ENCODE data around the gene NOC4L. TPM values are rescaled to one million over a fixed set of nuclear protein-coding genes. Genes with fewer than 3 reads are reported as not detected.

NOC4L gene
- total RNA-seq, 1 experiment from 2014 or later, result 39.6 TPM

- no peak for TF ChIP-seq CTCF (IDR thresholded peaks at IDR 0.05; ENCODE audit: insufficient read depth in 1 of 2, low read depth in 1 of 2, low read length in 1 of 2, severe bottlenecking in 1 of 2, unreplicated experiment in 1 of 2)
- POLR2A ChIA-PET, result no interaction called here
- H3K4me1 ChIP-seq, result no peaks in the 10 kb centered on the region; the same call in 1 of the 2 replicates
- H3K36me3 Mint-ChIP-seq (ENCODE audit: insufficient read depth, unreplicated experiment), result peaks cover 5% of the 10 kb centered on the region
- peaks cover 18% of the 10 kb centered on the region for H3K9me3 Mint-ChIP-seq (ENCODE audit: unreplicated experiment)
- CTCF ChIA-PET, result no interaction called here
- no peaks in the 10 kb centered on the region for H3K27me3 Mint-ChIP-seq (ENCODE audit: insufficient read depth, unreplicated experiment)
- H3K4me3 Mint-ChIP-seq (ENCODE audit: unreplicated experiment), result no peak overlapping the region
- H3K4me3 ChIP-seq (ENCODE audit: low read depth, low read length), result no peak overlapping the region
- no peaks in the 10 kb centered on the region for H3K4me1 Mint-ChIP-seq (ENCODE audit: low read depth, unreplicated experiment)
- no peak for DNase-seq
- H3K36me3 ChIP-seq (ENCODE audit: control insufficient read depth, insufficient read depth, low read length), result no peaks in the 10 kb centered on the region
- H3K9me3 ChIP-seq, result no peaks in the 10 kb centered on the region
- no TSS peak for BruUV-seq (replicated peaks)
- H3K27me3 ChIP-seq (replicated peaks; ENCODE audit: control insufficient read depth, insufficient read depth, low read length), result no peaks in the 10 kb centered on the region
- intact Hi-C loops (cut with micrococcal nuclease; ENCODE audit: unreplicated experiment), result no loop called here
- H3K27ac Mint-ChIP-seq (ENCODE audit: unreplicated experiment), result no peak overlapping the region
These were observed 25.1 kb downstream of the NOC4L start for GRCh38 chr12:132169376-132169775.

- CTCF ChIA-PET, result no interaction called here
- Histone ChIP-seq H3K4me1 (peaks cover 8% of the 10 kb centered on the region), H3K36me3 (ENCODE audit: control insufficient read depth, insufficient read depth, low read length) (no peaks in the 10 kb centered on the region), H3K4me3 (ENCODE audit: low read depth, low read length) (no peak overlapping the region), H3K9me3 (no peaks in the 10 kb centered on the region), H3K27me3 (replicated peaks; ENCODE audit: control insufficient read depth, insufficient read depth, low read length) (no peaks in the 10 kb centered on the region)
- Mint-ChIP-seq H3K36me3 (ENCODE audit: insufficient read depth, unreplicated experiment) (peaks cover 11% of the 10 kb centered on the region), H3K4me3 (ENCODE audit: unreplicated experiment) (no peak overlapping the region), H3K27me3 (ENCODE audit: insufficient read depth, unreplicated experiment) (no peaks in the 10 kb centered on the region), H3K9me3 (ENCODE audit: unreplicated experiment) (peaks cover 18% of the 10 kb centered on the region), H3K4me1 (ENCODE audit: low read depth, unreplicated experiment) (no peaks in the 10 kb centered on the region), H3K27ac (ENCODE audit: unreplicated experiment) (no peak overlapping the region)
- POLR2A ChIA-PET, result no interaction called here
- TF ChIP-seq CTCF (IDR thresholded peaks at IDR 0.05; ENCODE audit: insufficient read depth in 1 of 2, low read depth in 1 of 2, low read length in 1 of 2, severe bottlenecking in 1 of 2, unreplicated experiment in 1 of 2), result no peak
- no TSS peak for BruUV-seq (replicated peaks)
- DNase-seq, result no peak
- intact Hi-C loops (cut with micrococcal nuclease; ENCODE audit: unreplicated experiment), result no loop called here
These were observed 25.9 kb downstream of the NOC4L start for GRCh38 chr12:132170094-132170636.

- H3K4me3 Mint-ChIP-seq (ENCODE audit: unreplicated experiment), result no peak overlapping the region
- BruUV-seq (replicated peaks), result no TSS peak
- POLR2A ChIA-PET, result no interaction called here
- H3K9me3 Mint-ChIP-seq (ENCODE audit: unreplicated experiment), result peaks cover 17% of the 10 kb centered on the region
- no peak for TF ChIP-seq CTCF (IDR thresholded peaks at IDR 0.05; ENCODE audit: insufficient read depth in 1 of 2, low read depth in 1 of 2, low read length in 1 of 2, severe bottlenecking in 1 of 2, unreplicated experiment in 1 of 2)
- H3K4me3 ChIP-seq (ENCODE audit: low read depth, low read length), result no peak overlapping the region
- H3K4me1 Mint-ChIP-seq (ENCODE audit: low read depth, unreplicated experiment), result no peaks in the 10 kb centered on the region
- H3K4me1 ChIP-seq, result peaks cover 11% of the 10 kb centered on the region
- no peaks in the 10 kb centered on the region for H3K27me3 ChIP-seq (replicated peaks; ENCODE audit: control insufficient read depth, insufficient read depth, low read length)
- peaks cover 10% of the 10 kb centered on the region for H3K36me3 Mint-ChIP-seq (ENCODE audit: insufficient read depth, unreplicated experiment)
- H3K9me3 ChIP-seq, result no peaks in the 10 kb centered on the region
- DNase-seq, result no peak
- no peak overlapping the region for H3K27ac Mint-ChIP-seq (ENCODE audit: unreplicated experiment)
- CTCF ChIA-PET, result no interaction called here
- no peaks in the 10 kb centered on the region for H3K36me3 ChIP-seq (ENCODE audit: control insufficient read depth, insufficient read depth, low read length)
- intact Hi-C loops (cut with micrococcal nuclease; ENCODE audit: unreplicated experiment), result no loop called here
- H3K27me3 Mint-ChIP-seq (ENCODE audit: insufficient read depth, unreplicated experiment), result no peaks in the 10 kb centered on the region
These were observed 26.5 kb downstream of the NOC4L start for GRCh38 chr12:132170637-132171292.

Data from Caco-2 (cell line).